ENCODE data around the gene BCAS3.

Gene BCAS3

GRCh38 chr17:61209525-61209924 lies 531.9 kb downstream of the BCAS3 start:
- DNase-seq = no peak

GRCh38 chr17:61211236-61211635 lies 533.6 kb downstream of the BCAS3 start:
- DNase-seq = no peak

- DNase-seq = no peak
Observed at GRCh38 chr17:61212655-61213054, 535.0 kb downstream of the BCAS3 start.

- no peak for DNase-seq
Observed at GRCh38 chr17:61214753-61215152, 537.1 kb downstream of the BCAS3 start.

GRCh38 chr17:61216066-61216465 lies 538.4 kb downstream of the BCAS3 start:
- DNase-seq = no peak

- no peak for DNase-seq
Observed at GRCh38 chr17:61217878-61218437, 540.3 kb downstream of the BCAS3 start.

- no peak for DNase-seq
Observed at GRCh38 chr17:61218438-61218837, 540.8 kb downstream of the BCAS3 start.

GRCh38 chr17:61219460-61219859 lies 541.8 kb downstream of the BCAS3 start:
- no peak for DNase-seq

GRCh38 chr17:61221181-61221580 lies 543.5 kb downstream of the BCAS3 start:
- no peak for DNase-seq

- DNase-seq = no peak
Observed at GRCh38 chr17:61221597-61222471, 544.2 kb downstream of the BCAS3 start.

GRCh38 chr17:61223725-61224124 lies 546.1 kb downstream of the BCAS3 start:
- no peak for DNase-seq

- DNase-seq = no peak
Observed at GRCh38 chr17:61225178-61225882, 547.7 kb downstream of the BCAS3 start.

- DNase-seq = no peak
Observed at GRCh38 chr17:61227866-61228265, 550.2 kb downstream of the BCAS3 start.

- DNase-seq = no peak
Observed at GRCh38 chr17:61230461-61230860, 552.8 kb downstream of the BCAS3 start.

GRCh38 chr17:61230972-61231820 lies 553.5 kb downstream of the BCAS3 start:
- no peak for DNase-seq

GRCh38 chr17:61232871-61233270 lies 555.2 kb downstream of the BCAS3 start:
- DNase-seq = no peak

GRCh38 chr17:61233991-61234750 lies 556.5 kb downstream of the BCAS3 start:
- DNase-seq = no peak

- DNase-seq = no peak
Observed at GRCh38 chr17:61235001-61235826, 557.6 kb downstream of the BCAS3 start.

- DNase-seq = no peak
Observed at GRCh38 chr17:61235827-61236197, 558.2 kb downstream of the BCAS3 start.

- no peak for DNase-seq
Observed at GRCh38 chr17:61237275-61237674, 559.6 kb downstream of the BCAS3 start.

- no peak for DNase-seq
Observed at GRCh38 chr17:61238455-61238933, 560.8 kb downstream of the BCAS3 start.

Measured in DMS153 (cell line).